Activated effector memory CD4-positive, alpha-beta T cell treated with anti-CD3 and anti-CD28 coated beads, Interleukin-2, amount 50 U/mL, for 16 hours (primary cell): ENCODE results near the gene RXRA.

Source experiments
- DNase-seq: peaks from one replicate; pipeline ENCODE4 v3.0.0-alpha.2; 2020

Gene RXRA

GRCh38 chr9:134477927-134478326 lies 151.7 kb downstream of the RXRA start:
- DNase-seq: no peak

- no peak for DNase-seq
Observed at GRCh38 chr9:134481762-134482161, 155.5 kb downstream of the RXRA start.

- DNase-seq: no peak
Observed at GRCh38 chr9:134482226-134482625, 156.0 kb downstream of the RXRA start.

- DNase-seq: peak; percentile 36
Observed at GRCh38 chr9:134483361-134484184, 157.3 kb downstream of the RXRA start.

- peak; percentile 55 for DNase-seq
Observed at GRCh38 chr9:134484479-134484878, 158.2 kb downstream of the RXRA start.

- DNase-seq: no peak
Observed at GRCh38 chr9:134485653-134486052, 159.4 kb downstream of the RXRA start.

GRCh38 chr9:134486143-134486591 lies 159.9 kb downstream of the RXRA start:
- peak; percentile 34 for DNase-seq

GRCh38 chr9:134486596-134486995 lies 160.3 kb downstream of the RXRA start:
- DNase-seq: peak; percentile 50
